ENCODE measurements around the gene MT4.

- TF ChIP-seq CEBPB (IDR thresholded peaks at IDR 0.05) (no peak), RCOR1 (IDR thresholded peaks at IDR 0.05; ENCODE audit: low read depth, low read length) (no peak), ZNF302 (CRISPR knock-in tag; IDR thresholded peaks at IDR 0.05) (no peak), JUNB (IDR thresholded peaks at IDR 0.05) (no peak), POLR2A (IDR thresholded peaks at IDR 0.05; ENCODE audit: low read length) (no peak), CBX2 (IDR thresholded peaks at IDR 0.05; ENCODE audit: borderline replicate concordance, low read depth) (no peak), RFX5 (IDR thresholded peaks at IDR 0.05) (no peak), JUN (IDR thresholded peaks at IDR 0.05) (no peak)
- TF ChIP-seq, protein P1, sequence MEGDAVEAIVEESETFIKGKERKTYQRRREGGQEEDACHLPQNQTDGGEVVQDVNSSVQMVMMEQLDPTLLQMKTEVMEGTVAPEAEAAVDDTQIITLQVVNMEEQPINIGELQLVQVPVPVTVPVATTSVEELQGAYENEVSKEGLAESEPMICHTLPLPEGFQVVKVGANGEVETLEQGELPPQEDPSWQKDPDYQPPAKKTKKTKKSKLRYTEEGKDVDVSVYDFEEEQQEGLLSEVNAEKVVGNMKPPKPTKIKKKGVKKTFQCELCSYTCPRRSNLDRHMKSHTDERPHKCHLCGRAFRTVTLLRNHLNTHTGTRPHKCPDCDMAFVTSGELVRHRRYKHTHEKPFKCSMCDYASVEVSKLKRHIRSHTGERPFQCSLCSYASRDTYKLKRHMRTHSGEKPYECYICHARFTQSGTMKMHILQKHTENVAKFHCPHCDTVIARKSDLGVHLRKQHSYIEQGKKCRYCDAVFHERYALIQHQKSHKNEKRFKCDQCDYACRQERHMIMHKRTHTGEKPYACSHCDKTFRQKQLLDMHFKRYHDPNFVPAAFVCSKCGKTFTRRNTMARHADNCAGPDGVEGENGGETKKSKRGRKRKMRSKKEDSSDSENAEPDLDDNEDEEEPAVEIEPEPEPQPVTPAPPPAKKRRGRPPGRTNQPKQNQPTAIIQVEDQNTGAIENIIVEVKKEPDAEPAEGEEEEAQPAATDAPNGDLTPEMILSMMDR (IDR thresholded peaks at IDR 0.05): no peak
Measured at GRCh38 chr16:56542039-56542438, 22.8 kb upstream of the MT4 start.

All from A549 (cell line).